ENCODE data around the gene HIBCH.
"Not testable (repeated sequence)": the region's sequence is repeated elsewhere in the genome, so short reads cannot be mapped to it uniquely, and the experiment has no call there.

HIBCH gene

DNA sequence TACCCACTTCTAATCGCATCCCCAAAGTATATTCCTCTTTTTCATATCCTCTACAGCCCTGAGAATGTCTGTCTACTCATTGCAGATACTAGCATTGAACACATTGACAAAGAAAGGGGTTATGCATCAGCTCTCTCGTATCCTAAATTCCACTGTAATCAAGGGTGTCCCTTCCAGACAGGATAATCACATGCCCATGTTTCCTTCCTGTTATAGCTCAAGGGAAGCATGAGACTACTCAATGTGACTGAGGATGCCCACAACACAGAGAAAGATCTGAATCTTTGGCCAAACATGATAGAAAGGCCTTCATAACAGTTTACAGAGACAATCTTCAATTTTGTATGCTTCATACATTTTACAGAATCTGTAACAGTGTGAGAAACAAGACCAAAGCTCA is 69.2 kb downstream of the HIBCH start:
- no peak overlapping the region for H3K27ac ChIP-seq
- TF ChIP-seq, protein P1, sequence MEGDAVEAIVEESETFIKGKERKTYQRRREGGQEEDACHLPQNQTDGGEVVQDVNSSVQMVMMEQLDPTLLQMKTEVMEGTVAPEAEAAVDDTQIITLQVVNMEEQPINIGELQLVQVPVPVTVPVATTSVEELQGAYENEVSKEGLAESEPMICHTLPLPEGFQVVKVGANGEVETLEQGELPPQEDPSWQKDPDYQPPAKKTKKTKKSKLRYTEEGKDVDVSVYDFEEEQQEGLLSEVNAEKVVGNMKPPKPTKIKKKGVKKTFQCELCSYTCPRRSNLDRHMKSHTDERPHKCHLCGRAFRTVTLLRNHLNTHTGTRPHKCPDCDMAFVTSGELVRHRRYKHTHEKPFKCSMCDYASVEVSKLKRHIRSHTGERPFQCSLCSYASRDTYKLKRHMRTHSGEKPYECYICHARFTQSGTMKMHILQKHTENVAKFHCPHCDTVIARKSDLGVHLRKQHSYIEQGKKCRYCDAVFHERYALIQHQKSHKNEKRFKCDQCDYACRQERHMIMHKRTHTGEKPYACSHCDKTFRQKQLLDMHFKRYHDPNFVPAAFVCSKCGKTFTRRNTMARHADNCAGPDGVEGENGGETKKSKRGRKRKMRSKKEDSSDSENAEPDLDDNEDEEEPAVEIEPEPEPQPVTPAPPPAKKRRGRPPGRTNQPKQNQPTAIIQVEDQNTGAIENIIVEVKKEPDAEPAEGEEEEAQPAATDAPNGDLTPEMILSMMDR (IDR thresholded peaks at IDR 0.05), result no peak
- no peaks in the 10 kb centered on the region for H3K4me1 ChIP-seq
- no peak overlapping the region for H3K4me3 ChIP-seq
- intact Hi-C loops (cut with DNase I; ENCODE audit: low total_unique reads), result no loop called here
- H3K9me3 ChIP-seq, result no peaks in the 10 kb centered on the region
- no peaks in the 10 kb centered on the region for H3K27me3 ChIP-seq
- DNase-seq, result no peak
- H3K36me3 ChIP-seq, result peaks cover 27 to 58% (median 36%) of the 10 kb centered on the region in 3 donors

DNA sequence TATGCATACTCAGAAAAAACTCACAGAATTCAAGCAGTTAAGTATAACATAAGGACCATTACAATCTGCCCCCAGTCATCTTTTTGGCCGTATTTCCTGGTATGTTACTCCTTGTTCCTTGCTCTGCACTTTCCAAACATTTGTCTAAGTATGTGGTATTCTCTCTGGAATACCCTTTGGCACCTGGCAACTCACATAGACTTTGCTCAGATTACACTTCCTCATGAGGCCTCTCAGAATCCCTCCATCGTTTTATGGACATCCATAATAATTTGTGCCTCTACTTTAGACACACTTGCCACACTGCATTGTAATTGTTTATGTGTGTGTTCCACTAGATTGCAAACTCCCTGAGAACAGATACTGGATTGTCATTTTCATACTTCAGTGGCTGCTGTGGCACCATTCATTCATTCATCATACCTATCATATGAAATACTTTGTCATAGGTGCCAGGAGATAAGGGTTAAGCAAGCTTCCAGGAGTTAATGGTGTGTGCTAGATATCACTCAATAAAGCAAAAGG is 84.0 kb downstream of the HIBCH start:
- DNase-seq, result no peak
- H3K4me3 ChIP-seq, result no peak overlapping the region
- H3K4me1 ChIP-seq, result no peaks in the 10 kb centered on the region
- intact Hi-C loops (cut with DNase I; ENCODE audit: low total_unique reads), result no loop called here
- TF ChIP-seq, protein P1 (IDR thresholded peaks at IDR 0.05), result no peak
- no peaks in the 10 kb centered on the region for H3K27me3 ChIP-seq
- H3K9me3 ChIP-seq, result peaks cover 0 to 4% (median 0%) of the 10 kb centered on the region in 3 donors
- peaks cover 0 to 23% (median 10%) of the 10 kb centered on the region in 3 donors for H3K36me3 ChIP-seq
- H3K27ac ChIP-seq, result no peak overlapping the region

DNA sequence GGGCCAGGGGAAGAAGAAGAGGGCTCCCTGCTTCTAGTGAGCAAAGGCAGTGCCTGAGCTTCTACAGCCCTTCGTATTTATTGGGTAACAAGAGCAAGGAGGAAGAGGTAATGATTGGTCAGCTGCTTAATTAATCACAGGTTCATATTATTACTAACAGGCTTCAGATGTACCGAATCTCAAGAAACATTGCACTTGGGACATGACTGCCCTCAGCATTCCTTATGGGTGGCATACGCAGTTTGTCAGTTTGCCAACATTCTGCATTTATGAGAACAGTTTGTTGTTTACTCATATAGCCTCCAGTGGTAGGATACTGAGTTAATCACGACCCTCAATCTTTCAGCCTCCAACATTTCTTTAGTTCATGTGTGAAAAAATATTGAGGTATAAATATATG is 84.5 kb downstream of the HIBCH start:
- H3K4me1 ChIP-seq, result no peaks in the 10 kb centered on the region
- DNase-seq, result no peak
- no peak overlapping the region for H3K27ac ChIP-seq
- H3K9me3 ChIP-seq, result no peaks in the 10 kb centered on the region
- no peak overlapping the region for H3K4me3 ChIP-seq
- TF ChIP-seq, protein P1 (IDR thresholded peaks at IDR 0.05), result no peak
- no peaks in the 10 kb centered on the region for H3K27me3 ChIP-seq
- intact Hi-C loops (cut with DNase I; ENCODE audit: low total_unique reads), result no loop called here
- peaks cover 0 to 23% (median 10%) of the 10 kb centered on the region in 3 donors for H3K36me3 ChIP-seq

DNA sequence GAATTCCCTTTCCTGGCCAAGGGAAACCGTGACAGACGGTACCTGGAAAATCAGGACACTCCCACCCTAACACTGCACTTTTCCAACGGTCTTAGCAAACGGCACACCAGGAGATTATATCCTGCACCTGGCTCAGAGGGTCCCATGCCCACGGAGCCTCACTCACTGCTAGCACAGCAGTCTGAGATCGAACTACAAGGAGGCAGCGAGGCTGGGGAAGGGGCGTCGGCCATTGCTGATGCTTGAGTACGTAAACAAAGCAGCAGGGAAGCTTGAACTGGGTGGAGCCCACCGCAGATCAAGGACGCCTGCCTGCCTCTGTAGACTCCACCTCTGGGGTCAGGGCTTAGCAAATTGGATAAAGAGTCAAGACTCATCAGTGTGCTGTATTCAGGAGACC is 95.6 kb downstream of the HIBCH start:
- DNase-seq; H3K4me3 ChIP-seq; H3K27ac ChIP-seq; H3K9me3 ChIP-seq; H3K4me1 ChIP-seq; intact Hi-C loops (cut with DNase I; ENCODE audit: low total_unique reads); H3K27me3 ChIP-seq: not testable (repeated sequence)
- peaks cover 0 to 38% (median 28%) of the 10 kb centered on the region in 3 donors for H3K36me3 ChIP-seq

DNA sequence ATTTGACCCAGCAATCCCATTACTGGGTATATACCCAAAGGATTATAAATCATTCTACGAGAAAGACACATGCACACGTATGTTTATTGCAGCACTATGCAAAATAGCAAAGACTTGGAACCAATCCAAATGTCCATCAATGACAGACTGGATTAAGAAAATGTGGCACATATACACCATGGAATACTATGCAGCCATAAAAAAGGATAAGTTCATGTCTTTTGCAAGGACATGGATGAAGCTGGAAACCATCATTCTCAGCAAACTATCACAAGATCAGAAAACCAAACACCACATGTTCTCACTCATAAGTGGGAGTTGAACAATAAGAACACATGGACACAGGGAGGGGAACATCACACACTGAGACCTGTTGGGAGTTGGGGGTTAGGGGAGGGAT is 96.9 kb downstream of the HIBCH start:
- H3K27me3 ChIP-seq; H3K27ac ChIP-seq; H3K9me3 ChIP-seq; DNase-seq; H3K4me1 ChIP-seq; H3K4me3 ChIP-seq; intact Hi-C loops (cut with DNase I; ENCODE audit: low total_unique reads): not testable (repeated sequence)
- peaks cover 0 to 42% (median 33%) of the 10 kb centered on the region in 3 donors for H3K36me3 ChIP-seq

DNA sequence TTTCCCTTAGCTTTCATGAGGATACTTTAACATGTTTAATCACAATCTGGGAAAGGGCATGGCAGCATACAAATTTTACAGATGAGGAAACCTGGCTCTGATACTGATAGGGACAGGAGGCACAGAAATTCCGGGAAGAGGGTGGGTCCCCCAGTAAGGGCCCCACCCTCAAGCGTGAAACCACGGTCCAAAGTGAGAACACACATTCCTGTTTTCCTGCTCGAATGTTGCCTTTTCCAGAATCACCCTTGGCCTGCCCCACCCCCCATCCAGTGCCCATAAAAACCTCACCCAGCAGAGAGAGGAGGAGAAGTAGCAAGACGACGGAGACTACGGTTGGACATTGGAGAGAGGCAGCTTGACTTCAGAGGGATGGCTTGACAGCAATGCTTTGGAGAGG is 98.2 kb downstream of the HIBCH start:
- TF ChIP-seq, protein P1 (IDR thresholded peaks at IDR 0.05), result no peak
- peaks cover 0 to 8% (median 0%) of the 10 kb centered on the region in 3 donors for H3K9me3 ChIP-seq
- no peak overlapping the region for H3K27ac ChIP-seq
- no peak for DNase-seq
- intact Hi-C loops (cut with DNase I; ENCODE audit: low total_unique reads), result no loop called here
- no peaks in the 10 kb centered on the region for H3K27me3 ChIP-seq
- peaks cover 0 to 42% (median 33%) of the 10 kb centered on the region in 3 donors for H3K36me3 ChIP-seq
- H3K4me1 ChIP-seq, result peaks cover 0 to 9% (median 4%) of the 10 kb centered on the region in 4 donors
- H3K4me3 ChIP-seq, result no peak overlapping the region

DNA sequence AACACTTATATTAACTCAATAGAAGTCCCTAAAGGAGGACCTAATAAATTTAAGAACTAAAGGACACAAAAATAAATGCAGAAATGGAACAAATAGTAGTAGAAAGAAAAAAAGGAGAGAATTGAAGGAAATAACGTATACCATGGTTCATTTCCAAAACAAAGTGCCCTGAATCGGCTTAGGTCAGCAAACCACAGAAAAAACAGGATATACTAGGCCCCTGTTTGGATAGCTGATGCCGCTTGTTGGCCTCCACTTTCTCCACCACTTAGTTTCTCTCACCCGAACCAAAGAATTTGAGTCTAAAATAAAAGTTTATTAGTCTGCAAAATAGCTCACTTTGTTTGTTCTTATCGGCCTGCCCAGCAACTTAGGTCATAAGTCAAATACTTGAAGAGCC is 100.4 kb downstream of the HIBCH start:
- TF ChIP-seq, protein P1 (IDR thresholded peaks at IDR 0.05), result no peak
- no peak overlapping the region for H3K27ac ChIP-seq
- H3K4me1 ChIP-seq, result peaks cover 0 to 26% (median 4%) of the 10 kb centered on the region in 4 donors
- peaks cover 0 to 42% (median 33%) of the 10 kb centered on the region in 3 donors for H3K36me3 ChIP-seq
- intact Hi-C loops (cut with DNase I; ENCODE audit: low total_unique reads), result no loop called here
- no peak overlapping the region for H3K4me3 ChIP-seq
- H3K9me3 ChIP-seq, result peaks cover 0 to 8% (median 0%) of the 10 kb centered on the region in 3 donors
- H3K27me3 ChIP-seq, result no peaks in the 10 kb centered on the region
- DNase-seq, result no peak
